BE2C (cell line): ENCODE results near the gene CHST6.

Experiments
- DNase-seq: peaks from one replicate; pipeline ENCODE4 v3.0.0-alpha.2; 2020
- H3K27me3 ChIP-seq: fragments of 250-450 bp; sonication (Bioruptor Pico); 2 replicates; pipeline ENCODE4 v1.5.1; 2020; ENCODE audit warnings: mild to moderate bottlenecking
- H3K36me3 ChIP-seq: fragments of 250-450 bp; sonication (Bioruptor Pico); 2 replicates; pipeline ENCODE4 v1.5.1; 2020; ENCODE audit warnings: mild to moderate bottlenecking
- H3K4me1 ChIP-seq: fragments of 250-450 bp; sonication (Bioruptor Pico); 2 replicates; pipeline ENCODE4 v1.5.1; 2020
- H3K4me3 ChIP-seq: 2 replicates; pipeline ENCODE4 v1.5.1; 2011; ENCODE audit warnings: low read depth, low read length
- H3K9me3 ChIP-seq: fragments of 250-450 bp; sonication (Bioruptor Pico); 2 replicates; pipeline ENCODE4 v1.5.1; 2020
- CTCF ChIP-seq: IDR thresholded peaks from 2 replicates; pipeline ENCODE4 v1.5.1; 2012; ENCODE audit warnings: mild to moderate bottlenecking, low read depth, low read length

CHST6 gene

GRCh38 chr16:75494661-75495075 lies 573 bp downstream of the CHST6 start:
- H3K27me3 ChIP-seq, result no peaks in the 10 kb centered on the region
- TF ChIP-seq CTCF, result no peak
- no peaks in the 10 kb centered on the region for H3K36me3 ChIP-seq
- no peak for DNase-seq
- H3K9me3 ChIP-seq, result no peaks in the 10 kb centered on the region
- peaks cover 17% of the 10 kb centered on the region for H3K4me1 ChIP-seq
- H3K4me3 ChIP-seq, result no peak overlapping the region

- Histone ChIP-seq H3K4me3 (no peak overlapping the region), H3K9me3 (no peaks in the 10 kb centered on the region), H3K4me1 (peaks cover 14% of the 10 kb centered on the region), H3K36me3 (no peaks in the 10 kb centered on the region), H3K27me3 (no peaks in the 10 kb centered on the region)
- no peak for DNase-seq
- TF ChIP-seq CTCF, result no peak
Observed at GRCh38 chr16:75494184-75494583, 1.1 kb downstream of the CHST6 start.

GRCh38 chr16:75491876-75492275 lies 3.4 kb downstream of the CHST6 start:
- H3K4me3 ChIP-seq, result no peak overlapping the region
- DNase-seq, result peak; percentile 88
- H3K27me3 ChIP-seq, result no peaks in the 10 kb centered on the region
- no peaks in the 10 kb centered on the region for H3K9me3 ChIP-seq
- TF ChIP-seq CTCF, result peak; percentile 46; the same call in 1 of the 2 replicates
- H3K4me1 ChIP-seq, result peaks cover 10% of the 10 kb centered on the region
- no peaks in the 10 kb centered on the region for H3K36me3 ChIP-seq

GRCh38 chr16:75488322-75488721 lies 6.9 kb downstream of the CHST6 start:
- Histone ChIP-seq H3K27me3 (no peaks in the 10 kb centered on the region), H3K4me3 (no peak overlapping the region), H3K4me1 (peaks cover 10% of the 10 kb centered on the region), H3K36me3 (no peaks in the 10 kb centered on the region), H3K9me3 (no peaks in the 10 kb centered on the region)
- no peak for TF ChIP-seq CTCF
- DNase-seq, result no peak

- Histone ChIP-seq H3K9me3 (no peaks in the 10 kb centered on the region), H3K27me3 (no peaks in the 10 kb centered on the region), H3K36me3 (no peaks in the 10 kb centered on the region), H3K4me1 (peaks cover 5% of the 10 kb centered on the region; the same call in 1 of the 2 replicates), H3K4me3 (no peak overlapping the region)
- no peak for DNase-seq
- no peak for TF ChIP-seq CTCF
Observed at GRCh38 chr16:75486676-75487313, 8.4 kb downstream of the CHST6 start.

GRCh38 chr16:75486014-75486675 lies 9.1 kb downstream of the CHST6 start:
- H3K4me3 ChIP-seq, result no peak overlapping the region
- no peak for TF ChIP-seq CTCF
- H3K27me3 ChIP-seq, result no peaks in the 10 kb centered on the region
- no peaks in the 10 kb centered on the region for H3K4me1 ChIP-seq
- no peak for DNase-seq
- H3K9me3 ChIP-seq, result no peaks in the 10 kb centered on the region
- no peaks in the 10 kb centered on the region for H3K36me3 ChIP-seq
